Sigmoid colon (tissue), 7 donors: ENCODE data around the gene TPSD1. TPM values are rescaled to one million over a fixed set of nuclear protein-coding genes. Genes with fewer than 3 reads are reported as not detected.
"Not testable (repeated sequence)": the region's sequence is repeated elsewhere in the genome, so short reads cannot be mapped to it uniquely, and the experiment has no call there.

Experiments used
- DNase-seq: peaks from one replicate; pipeline ENCODE4 v3.0.0-alpha.2; 2019
- H3K27ac ChIP-seq, 4 donors: fragments of 200-600 bp; sonication (generic); one replicate each; pipeline ENCODE4 v1.5.1; 2016 to 2019; ENCODE audit warnings: mild to moderate bottlenecking in 1 of 4
- H3K27me3 ChIP-seq, 3 donors: fragments of 200-600 bp; sonication (generic); one replicate each; pipeline ENCODE4 v1.5.1; 2019; ENCODE audit warnings: mild to moderate bottlenecking in 1 of 3
- H3K36me3 ChIP-seq, 4 donors: fragments of 200-600 bp; sonication (generic); one replicate each; pipeline ENCODE4 v1.5.1; 2016 to 2019
- H3K4me1 ChIP-seq, 4 donors: fragments of 200-600 bp; sonication (generic); one replicate each; pipeline ENCODE4 v1.5.1; 2017 to 2019
- H3K4me3 ChIP-seq, 4 donors: fragments of 200-600 bp; sonication (generic); one replicate each; pipeline ENCODE4 v1.5.1; 2017 to 2019; ENCODE audit warnings: mild to moderate bottlenecking in 2 of 4, moderate library complexity in 1 of 4
- H3K9me3 ChIP-seq, 4 donors: fragments of 200-600 bp in 3 of 4; sonication (generic) in 3 of 4; one replicate each; pipeline versions ENCODE4 v1.5.1 to v1.6.1; 2013 to 2019
- CTCF ChIP-seq, 4 experiments: fragments of 450-650 bp in 3 of 4; fragments of 200-600 bp in 1 of 4; IDR thresholded peaks; one replicate each; pipeline ENCODE4 v1.5.1; 2016 to 2019; ENCODE audit warnings: antibody characterized with exemption in 4 of 4, mild to moderate bottlenecking in 3 of 4, moderate library complexity in 2 of 4
- EP300 ChIP-seq, 4 donors: sonication (generic); formaldehyde crosslinking; IDR thresholded peaks; one replicate each; pipeline ENCODE4 v1.6.1; 2017; ENCODE audit warnings: antibody characterized with exemption in 4 of 4
- POLR2A ChIP-seq, 2 donors: fragments of 450-650 bp; IDR thresholded peaks; one replicate each; pipeline ENCODE4 v1.6.1; 2016; ENCODE audit warnings: antibody characterized with exemption in 2 of 2, mild to moderate bottlenecking in 2 of 2, moderate library complexity in 2 of 2
- POLR2AphosphoS5 ChIP-seq, 4 donors: sonication (generic); formaldehyde crosslinking; IDR thresholded peaks; one replicate each; pipeline ENCODE4 v1.6.1; 2017; ENCODE audit warnings: antibody characterized with exemption in 4 of 4
- WGBS, 2 donors: extraction: QIAGEN DNeasy Blood & Tissue Kit; methylation state at CpG; one replicate each; pipeline ENCODE4 v1.1.7; 2013; 5-methylcytosine and 5-hydroxymethylcytosine counted together
- intact Hi-C: fragments of 100-400 bp; cut with DNase I; formaldehyde crosslinking; loops from one replicate; pipeline ENCODE4 v1.15.1; 2023
- polyA plus RNA-seq, 3 donors: library from polyadenylated mRNA; stranded (reverse); fragments of 200-250 nt; gene quantifications; one replicate each; pipeline ENCODE4 v1.2.3, GENCODE V29; 2013
- total RNA-seq, 4 donors: library from RNA; depleted of rRNA; stranded (reverse); fragments of >200 nt; gene quantifications; one replicate each; pipeline ENCODE4 v1.1.0, GENCODE V29; 2016
- donor health status: healthy with polysubstance abuse.
- donor health status: Bipolar disorder and iron deficiency.
- donor health status: healthy.

The TPSD1 gene
- total and polyA plus RNA-seq, 7 donors, result 0.71 to 5.3 (median 1.2) TPM; not detected in 4

DNA sequence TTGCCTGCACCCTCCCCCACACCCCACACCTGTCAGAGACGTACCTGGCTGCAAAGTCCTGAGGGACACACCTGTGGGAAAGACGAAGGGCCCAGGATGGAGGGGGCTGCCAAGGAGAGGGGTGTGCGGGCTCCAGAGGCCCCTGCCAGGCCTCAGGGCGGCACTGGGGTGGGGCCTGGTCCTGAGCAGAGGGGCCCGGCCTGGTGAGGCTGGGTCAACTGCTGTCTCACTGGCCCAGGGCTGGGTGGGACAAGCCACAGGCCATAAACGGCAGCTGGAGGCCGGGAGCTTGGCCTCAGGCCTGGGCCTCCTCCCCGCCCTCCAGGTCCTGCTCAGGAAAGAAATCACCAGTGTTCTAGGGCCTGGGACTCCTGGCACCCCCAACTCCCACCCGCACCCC, 31.3 kb upstream of the TPSD1 start:
- TF ChIP-seq POLR2AphosphoS5 (IDR thresholded peaks at IDR 0.05) (peak in 1 of 4 donors; percentile 27), CTCF (IDR thresholded peaks at IDR 0.05) (no peak), EP300 (IDR thresholded peaks at IDR 0.05) (no peak), POLR2A (IDR thresholded peaks at IDR 0.05) (no peak)
- no peak for DNase-seq
- no peaks in the 10 kb centered on the region for H3K27me3 ChIP-seq
- WGBS, 2 donors, result 17 to 65% methylated on average over 9 of the region's 9 CpGs
- no peaks in the 10 kb centered on the region for H3K9me3 ChIP-seq
- peak overlapping the region in 3 of 4 donors; percentile 66 to 76 (median 73) for H3K27ac ChIP-seq
- no peak overlapping the region for H3K4me3 ChIP-seq
- peaks cover 0 to 25% (median 16%) of the 10 kb centered on the region in 4 donors for H3K4me1 ChIP-seq
- intact Hi-C loops, result no loop called here
- peaks cover 8 to 22% (median 16%) of the 10 kb centered on the region in 4 donors for H3K36me3 ChIP-seq

DNA sequence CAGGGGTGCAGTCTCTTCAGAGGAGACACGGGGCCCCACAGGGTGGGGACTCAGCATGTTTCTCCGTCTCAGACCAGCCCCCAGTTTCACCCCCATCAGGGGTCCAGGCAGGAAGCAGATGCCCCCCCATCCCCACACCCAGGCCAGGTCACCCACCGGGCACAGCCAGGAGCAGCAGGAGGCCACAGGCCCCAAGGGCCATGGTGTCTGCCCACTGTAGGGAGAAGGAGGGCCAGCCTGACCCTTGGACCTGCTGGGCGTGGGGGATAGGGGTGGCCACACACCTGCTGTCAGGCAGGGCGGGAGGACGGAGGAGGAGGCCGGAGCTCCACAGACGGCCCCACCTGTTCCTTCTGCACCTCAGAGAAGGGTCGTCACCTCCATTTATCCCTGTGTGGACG, 30.8 kb upstream of the TPSD1 start, which contains the start of gene TPSG1:
Gene TPSG1, minus strand, starts transcription at position 218 of the 401 bp plus-strand sequence. Its CDS starts 16 bp downstream, at position 202.
- WGBS, 2 donors, result 24 to 55% methylated on average over 10 of the region's 10 CpGs
- peak within 1 kb of the TSS; percentile 11 to 76 (median 70) for H3K27ac ChIP-seq
- peaks cover 3 to 17% (median 11%) of the 10 kb centered on the region in 4 donors for H3K36me3 ChIP-seq
- peaks cover 0 to 25% (median 16%) of the 10 kb centered on the region in 4 donors for H3K4me1 ChIP-seq
- no peaks in the 10 kb centered on the region for H3K9me3 ChIP-seq
- H3K4me3 ChIP-seq, result no peak within 1 kb of the TSS
- H3K27me3 ChIP-seq, result no peaks in the 10 kb centered on the region
- no peak for DNase-seq
- no peak for TF ChIP-seq EP300 (IDR thresholded peaks at IDR 0.05)
- TF ChIP-seq POLR2AphosphoS5 (IDR thresholded peaks at IDR 0.05), result peak in 3 of 4 donors; percentile 24 to 62 (median 50)
- intact Hi-C loops, result no loop called here

DNA sequence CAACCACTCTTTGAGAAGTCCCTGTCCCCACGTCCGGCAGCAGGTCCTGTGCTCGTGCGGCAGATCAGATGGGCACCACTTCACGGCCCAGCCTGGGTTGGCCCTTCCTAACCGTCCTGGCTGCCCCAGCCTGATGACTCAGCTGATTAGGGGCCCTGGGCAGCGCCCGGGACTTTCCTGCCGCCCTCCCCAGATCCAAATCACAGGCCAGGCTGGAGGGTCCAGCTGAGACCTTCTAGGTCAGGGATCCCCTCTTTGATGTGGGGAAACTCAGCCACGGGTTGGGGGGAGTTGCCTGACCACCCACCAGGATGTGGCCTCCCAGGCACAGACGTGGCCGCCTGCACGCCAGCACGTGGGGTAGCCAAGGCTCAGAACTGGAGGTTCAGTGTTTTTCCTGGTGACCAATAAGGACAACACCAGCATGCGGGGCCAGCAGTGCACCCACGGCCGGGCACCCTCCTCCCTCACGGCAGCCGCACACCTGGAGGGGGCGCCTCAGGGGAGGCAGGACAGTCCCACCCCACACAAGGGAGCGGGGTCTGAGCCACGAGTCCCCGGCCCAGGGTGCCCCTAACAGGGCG, 30.0 kb upstream of the TPSD1 start:
- intact Hi-C loops, H3K36me3 ChIP-seq, H3K9me3 ChIP-seq, H3K27me3 ChIP-seq, H3K4me3 ChIP-seq: not testable (repeated sequence)
- Histone ChIP-seq H3K27ac (peak overlapping the region; percentile 11 to 76 (median 70)), H3K4me1 (peaks cover 0 to 19% (median 16%) of the 10 kb centered on the region in 4 donors)
- 49 to 63% methylated on average over 24 of the region's 24 CpGs for WGBS, 2 donors
- peak in 2 of 4 donors; percentile 63 to 74 for TF ChIP-seq POLR2AphosphoS5 (IDR thresholded peaks at IDR 0.05)
- peak; percentile 71 for DNase-seq

- 54 to 65% methylated on average over 14 of the region's 14 CpGs for WGBS, 2 donors
- DNase-seq, result peak; percentile 64
- peaks cover 0 to 19% (median 15%) of the 10 kb centered on the region in 4 donors for H3K4me1 ChIP-seq
Observed at GRCh38 chr16:1226692-1227091, 29.2 kb upstream of the TPSD1 start.

GRCh38 chr16:1228227-1228626, 27.6 kb upstream of the TPSD1 start:
- peaks cover 0 to 19% (median 15%) of the 10 kb centered on the region in 4 donors for H3K4me1 ChIP-seq
- 75 to 76% methylated on average over 7 of the region's 7 CpGs for WGBS, 2 donors
- DNase-seq, result peak; percentile 64
- H3K4me3 ChIP-seq, intact Hi-C loops, H3K27ac ChIP-seq, H3K36me3 ChIP-seq, H3K27me3 ChIP-seq, H3K9me3 ChIP-seq: not testable (repeated sequence)
- peak in 1 of 4 donors; percentile 32 for TF ChIP-seq POLR2AphosphoS5 (IDR thresholded peaks at IDR 0.05)

More at GRCh38 chr16:1226692-1227091, 29.2 kb upstream of the TPSD1 start:
- H3K36me3 ChIP-seq, H3K27me3 ChIP-seq, H3K4me3 ChIP-seq, H3K9me3 ChIP-seq, intact Hi-C loops, H3K27ac ChIP-seq: not testable (repeated sequence)
- TF ChIP-seq POLR2AphosphoS5 (IDR thresholded peaks at IDR 0.05), result peak in 2 of 4 donors; percentile 48 to 58

DNA sequence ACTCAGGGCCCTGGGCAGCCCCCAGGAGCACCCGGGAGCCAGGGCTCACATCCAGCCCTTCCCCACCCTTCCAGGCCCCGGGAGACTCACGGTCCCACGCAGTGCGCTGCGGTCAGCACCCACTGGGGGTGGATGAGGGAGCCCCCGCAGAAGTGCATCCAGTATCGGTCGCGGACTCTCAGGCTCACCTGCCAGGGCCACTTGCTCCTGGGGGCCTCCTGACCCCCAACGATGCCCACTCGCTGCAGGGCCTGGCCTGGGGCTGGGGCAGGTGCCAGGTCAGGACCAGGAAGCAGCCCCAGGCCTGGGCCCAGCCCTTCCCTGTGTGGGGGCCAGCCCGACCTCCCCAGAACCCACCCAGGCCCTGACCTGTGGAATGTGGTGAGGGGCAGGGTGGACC, 26.4 kb upstream of the TPSD1 start:
- H3K27ac ChIP-seq, H3K27me3 ChIP-seq, H3K9me3 ChIP-seq, H3K4me3 ChIP-seq, intact Hi-C loops, H3K36me3 ChIP-seq: not testable (repeated sequence)
- peaks cover 0 to 19% (median 14%) of the 10 kb centered on the region in 4 donors for H3K4me1 ChIP-seq
- 88% methylated on average over 10 to 12 of the region's 13 CpGs for WGBS, 2 donors
- peak; percentile 14 for DNase-seq

DNA sequence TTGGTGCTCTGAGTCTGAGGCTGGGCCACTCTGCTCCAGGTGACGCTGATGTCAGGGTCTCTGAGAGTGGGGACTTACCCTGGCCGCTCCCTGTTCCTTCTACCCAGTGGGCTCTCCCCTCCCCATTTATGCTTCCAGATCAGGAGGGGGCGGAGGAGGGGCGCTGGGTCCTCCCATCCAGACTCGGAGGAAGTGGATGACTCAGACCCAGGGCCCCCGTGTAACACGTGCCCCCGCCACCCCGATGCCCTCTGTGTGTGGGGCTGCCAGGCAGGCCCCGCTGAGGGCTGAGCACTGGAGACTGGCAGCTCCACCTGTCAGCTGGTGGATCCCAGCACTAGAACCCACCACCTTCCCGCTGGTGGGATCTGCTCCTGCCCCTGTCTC, 25.8 kb upstream of the TPSD1 start, which contains the start of gene TPSB2:
Gene TPSB2, minus strand, starts transcription at position 101 of the 387 bp plus-strand sequence. CDS start 233 bp downstream, outside the sequence.
- peaks cover 0 to 17% (median 11%) of the 10 kb centered on the region in 4 donors for H3K4me1 ChIP-seq
- H3K36me3 ChIP-seq, H3K9me3 ChIP-seq, DNase-seq, intact Hi-C loops, H3K4me3 ChIP-seq, H3K27ac ChIP-seq, H3K27me3 ChIP-seq: not testable (repeated sequence)
- 76% methylated on average over 4 to 5 of the region's 11 CpGs for whole genome bisulfite sequencing, 2 donors
